ENCODE results near the gene FFAR3.

FFAR3 gene

DNA sequence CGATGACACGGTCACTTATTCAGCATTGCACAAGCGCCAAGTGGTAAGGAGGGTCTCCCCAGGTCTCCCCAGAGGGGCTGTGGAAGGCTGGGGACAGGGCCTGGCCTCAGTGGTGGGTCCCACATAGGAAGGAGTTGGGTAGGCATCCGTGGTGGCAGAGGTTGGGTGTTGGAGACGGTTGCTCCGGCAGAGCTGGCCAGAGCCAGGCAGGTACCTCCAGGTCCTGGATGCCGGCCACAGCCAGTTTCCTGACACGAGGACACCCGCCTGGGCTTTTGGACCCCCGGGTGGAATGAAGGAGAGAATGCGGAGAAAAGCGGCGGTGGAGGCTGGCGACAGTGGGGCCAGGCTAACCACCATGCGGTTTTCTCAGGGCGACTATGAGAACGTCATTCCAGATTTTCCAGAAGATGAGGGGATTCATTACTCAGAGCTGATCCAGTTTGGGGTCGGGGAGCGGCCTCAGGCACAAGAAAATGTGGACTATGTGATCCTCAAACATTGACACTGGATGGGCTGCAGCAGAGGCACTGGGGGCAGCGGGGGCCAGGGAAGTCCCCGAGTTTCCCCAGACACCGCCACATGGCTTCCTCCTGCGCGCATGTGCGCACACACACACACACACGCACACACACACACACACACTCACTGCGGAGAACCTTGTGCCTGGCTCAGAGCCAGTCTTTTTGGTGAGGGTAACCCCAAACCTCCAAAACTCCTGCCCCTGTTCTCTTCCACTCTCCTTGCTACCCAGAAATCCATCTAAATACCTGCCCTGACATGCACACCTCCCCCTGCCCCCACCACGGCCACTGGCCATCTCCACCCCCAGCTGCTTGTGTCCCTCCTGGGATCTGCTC, 11.8 kb upstream of the FFAR3 start:
- H3K9ac ChIP-seq (ENCODE audit: low read depth, low read length) = no peak overlapping the region
- no peaks in the 10 kb centered on the region for H3K9me3 ChIP-seq (ENCODE audit: control insufficient read depth, insufficient read depth, low read length)
- H3K27me3 ChIP-seq (ENCODE audit: control insufficient read depth, insufficient read depth, low read length) = no peaks in the 10 kb centered on the region
- H3K4me1 ChIP-seq (ENCODE audit: control insufficient read depth, insufficient read depth, low read length) = no peaks in the 10 kb centered on the region
- H3K36me3 ChIP-seq (ENCODE audit: control insufficient read depth, insufficient read depth, low read length) = no peaks in the 10 kb centered on the region
- H3K4me3 ChIP-seq (ENCODE audit: low read depth, low read length) = no peak overlapping the region

DNA sequence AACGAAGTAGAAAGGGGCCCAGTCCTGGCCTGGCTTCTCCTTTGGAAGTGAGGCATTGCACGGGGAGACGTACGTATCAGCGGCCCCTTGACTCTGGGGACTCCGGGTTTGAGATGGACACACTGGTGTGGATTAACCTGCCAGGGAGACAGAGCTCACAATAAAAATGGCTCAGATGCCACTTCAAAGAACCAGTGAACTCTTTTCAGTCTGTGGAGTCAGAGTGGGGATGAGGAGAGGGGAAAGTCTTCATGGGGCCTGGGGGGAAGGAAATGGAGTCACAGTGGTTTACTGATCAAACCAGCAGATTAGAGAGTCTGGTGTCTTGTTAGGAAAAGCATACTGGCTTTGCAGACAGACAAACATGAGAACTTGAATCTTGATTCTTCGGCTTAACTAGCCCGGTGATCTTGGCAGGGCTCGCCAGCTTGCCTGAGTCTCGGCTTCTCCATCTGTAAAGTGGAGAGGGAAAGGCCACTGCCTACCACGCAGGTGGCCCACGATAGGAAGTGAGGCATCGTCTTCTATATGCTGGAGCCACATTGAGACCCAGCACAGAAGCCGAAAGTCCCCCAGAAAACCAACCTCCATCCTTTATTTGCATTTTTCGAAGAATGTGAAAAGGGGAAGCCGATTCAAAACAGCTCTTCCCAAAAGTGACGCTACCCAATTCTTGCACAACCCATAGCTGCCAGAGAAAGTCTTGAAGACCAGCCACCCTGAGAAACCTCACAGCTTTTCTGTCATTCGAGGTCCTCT, 10.9 kb upstream of the FFAR3 start, which contains the start of gene FFAR1:
TSS of gene FFAR1 (plus strand) at position 732 of the 759 bp plus-strand sequence. CDS start 3,650 bp downstream, outside the sequence.
- no peaks in the 10 kb centered on the region for H3K4me1 ChIP-seq (ENCODE audit: control insufficient read depth, insufficient read depth, low read length)
- no peaks in the 10 kb centered on the region for H3K9me3 ChIP-seq (ENCODE audit: control insufficient read depth, insufficient read depth, low read length)
- H3K4me3 ChIP-seq (ENCODE audit: low read depth, low read length) = no peak within 1 kb of the TSS
- H3K36me3 ChIP-seq (ENCODE audit: control insufficient read depth, insufficient read depth, low read length) = no peaks in the 10 kb centered on the region
- H3K9ac ChIP-seq (ENCODE audit: low read depth, low read length) = peak within 1 kb of the TSS; percentile 26
- no peaks in the 10 kb centered on the region for H3K27me3 ChIP-seq (ENCODE audit: control insufficient read depth, insufficient read depth, low read length)

DNA sequence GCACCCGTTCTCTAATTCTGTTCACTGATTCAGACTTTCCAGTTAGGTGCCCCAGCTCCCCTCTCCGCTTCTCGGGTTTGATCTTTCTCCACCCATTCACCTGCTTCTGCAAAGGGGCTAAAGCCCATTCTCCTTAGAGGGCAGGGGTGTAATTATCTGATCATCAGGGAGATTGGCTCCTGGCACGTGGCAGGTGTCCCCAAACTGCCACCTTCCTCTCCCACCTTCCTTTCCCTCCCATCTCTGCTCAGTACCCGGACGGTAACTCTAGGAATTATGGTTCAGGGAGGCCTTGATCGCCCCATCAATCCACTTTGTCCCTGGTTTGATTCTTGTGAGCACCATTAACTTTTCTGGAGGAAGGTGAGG, 10.3 kb upstream of the FFAR3 start:
- no peaks in the 10 kb centered on the region for H3K27me3 ChIP-seq (ENCODE audit: control insufficient read depth, insufficient read depth, low read length)
- no peaks in the 10 kb centered on the region for H3K36me3 ChIP-seq (ENCODE audit: control insufficient read depth, insufficient read depth, low read length)
- no peak overlapping the region for H3K4me3 ChIP-seq (ENCODE audit: low read depth, low read length)
- H3K4me1 ChIP-seq (ENCODE audit: control insufficient read depth, insufficient read depth, low read length) = no peaks in the 10 kb centered on the region
- no peaks in the 10 kb centered on the region for H3K9me3 ChIP-seq (ENCODE audit: control insufficient read depth, insufficient read depth, low read length)
- H3K9ac ChIP-seq (ENCODE audit: low read depth, low read length) = no peak overlapping the region

DNA sequence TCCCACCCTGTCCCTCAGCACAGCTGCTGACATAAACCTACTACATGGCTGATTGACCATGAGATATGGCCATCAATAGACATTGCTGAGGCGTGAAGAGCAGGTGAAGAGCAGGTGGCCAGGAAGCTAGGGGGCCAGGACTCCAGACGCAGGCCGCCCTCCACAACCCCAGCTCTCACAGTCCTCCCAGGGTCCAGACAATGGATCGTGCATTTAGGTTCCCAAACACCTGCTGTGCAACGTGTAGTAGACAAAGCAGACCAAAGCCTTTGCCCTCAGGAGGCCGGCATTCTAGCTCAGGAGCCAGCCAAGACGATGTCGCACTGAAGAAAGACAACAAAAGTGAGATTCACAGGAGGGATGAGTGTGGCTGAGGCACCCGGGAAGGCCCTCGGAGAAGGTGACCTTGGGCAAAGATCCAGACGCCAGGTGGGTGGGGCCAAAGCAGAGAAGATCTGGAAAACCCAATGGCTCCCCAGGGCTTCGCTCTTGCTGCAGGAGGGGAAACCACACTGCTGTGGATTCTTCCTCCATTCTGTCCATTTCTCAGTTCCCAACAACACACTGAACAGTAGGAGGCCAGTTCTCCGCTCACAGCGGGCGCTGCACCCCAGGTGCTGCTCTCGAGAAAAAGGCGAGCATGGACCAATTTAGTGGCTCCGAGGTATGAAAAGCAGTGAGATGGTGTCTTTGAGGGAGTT, 9.2 kb upstream of the FFAR3 start:
- Histone ChIP-seq H3K9me3 (ENCODE audit: control insufficient read depth, insufficient read depth, low read length) (no peaks in the 10 kb centered on the region), H3K4me1 (ENCODE audit: control insufficient read depth, insufficient read depth, low read length) (no peaks in the 10 kb centered on the region), H3K27me3 (ENCODE audit: control insufficient read depth, insufficient read depth, low read length) (no peaks in the 10 kb centered on the region), H3K9ac (ENCODE audit: low read depth, low read length) (no peak overlapping the region), H3K36me3 (ENCODE audit: control insufficient read depth, insufficient read depth, low read length) (no peaks in the 10 kb centered on the region), H3K4me3 (ENCODE audit: low read depth, low read length) (no peak overlapping the region)

DNA sequence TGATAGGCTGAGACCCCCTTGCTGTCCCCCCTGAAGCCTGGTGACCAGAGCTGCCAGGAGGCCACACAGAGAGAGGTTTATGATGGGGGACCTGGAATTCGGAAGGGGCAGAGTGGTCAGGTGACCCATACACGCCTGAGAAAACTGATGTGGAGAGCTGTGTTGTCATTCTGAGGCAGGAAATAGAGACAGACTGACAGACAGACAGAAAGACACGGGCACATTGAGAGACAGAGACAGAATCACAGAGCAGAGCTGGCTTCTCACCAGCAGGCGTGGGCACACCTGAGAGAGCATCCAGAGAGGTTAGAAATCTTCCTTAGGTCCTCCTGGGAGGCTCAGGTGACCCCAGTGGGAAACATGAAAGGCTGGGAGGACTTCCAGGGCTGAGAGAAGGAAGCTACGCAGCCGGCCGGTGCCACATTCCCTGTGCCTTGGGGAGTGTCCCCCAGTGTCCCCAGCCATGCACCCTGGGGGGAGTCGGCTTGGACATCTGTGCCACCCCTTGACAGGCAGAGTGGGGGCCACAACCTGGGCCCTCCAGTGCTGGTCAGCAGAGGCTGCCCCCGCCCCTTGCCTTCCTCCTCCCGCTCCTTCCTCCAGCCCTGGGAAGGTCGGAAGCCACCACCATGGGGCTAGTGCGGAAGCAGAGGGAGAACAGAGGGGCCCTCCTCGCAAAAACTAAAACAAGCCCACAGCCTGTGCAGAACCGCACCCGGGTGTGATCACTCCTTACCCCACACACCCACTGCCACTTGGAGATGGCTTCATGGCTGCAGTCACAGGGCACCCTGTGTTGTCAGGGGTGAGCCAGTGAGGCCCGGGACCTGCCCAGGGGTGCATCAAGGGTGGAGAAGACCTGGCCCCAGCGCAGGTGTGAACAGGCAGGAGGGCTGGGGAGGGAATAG, 8.4 kb upstream of the FFAR3 start:
- Histone ChIP-seq H3K9ac (ENCODE audit: low read depth, low read length) (no peak overlapping the region), H3K9me3 (ENCODE audit: control insufficient read depth, insufficient read depth, low read length) (no peaks in the 10 kb centered on the region), H3K4me3 (ENCODE audit: low read depth, low read length) (no peak overlapping the region), H3K4me1 (ENCODE audit: control insufficient read depth, insufficient read depth, low read length) (no peaks in the 10 kb centered on the region), H3K27me3 (ENCODE audit: control insufficient read depth, insufficient read depth, low read length) (no peaks in the 10 kb centered on the region), H3K36me3 (ENCODE audit: control insufficient read depth, insufficient read depth, low read length) (no peaks in the 10 kb centered on the region)

DNA sequence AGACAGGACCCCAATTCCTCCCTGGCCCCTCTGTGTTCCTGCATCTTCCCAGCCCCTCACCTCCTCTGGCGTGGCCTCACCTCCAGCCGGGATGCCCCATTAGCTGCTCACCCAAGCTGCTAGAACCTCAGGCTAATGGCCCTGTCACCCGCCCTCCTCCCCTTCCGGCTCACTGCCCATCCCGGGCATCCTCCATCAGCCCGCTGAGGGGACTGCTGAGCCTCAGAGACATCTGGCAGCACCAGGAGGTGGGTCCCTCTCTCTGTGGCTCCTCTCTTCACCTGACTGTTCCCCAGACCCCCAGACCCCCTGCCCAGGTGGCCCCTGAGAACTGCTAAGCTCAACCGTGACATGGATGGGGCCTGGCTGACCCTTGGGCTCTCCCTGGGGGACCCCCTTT, 7.7 kb upstream of the FFAR3 start:
- H3K9me3 ChIP-seq (ENCODE audit: control insufficient read depth, insufficient read depth, low read length) = no peaks in the 10 kb centered on the region
- no peaks in the 10 kb centered on the region for H3K4me1 ChIP-seq (ENCODE audit: control insufficient read depth, insufficient read depth, low read length)
- no peak overlapping the region for H3K9ac ChIP-seq (ENCODE audit: low read depth, low read length)
- H3K4me3 ChIP-seq (ENCODE audit: low read depth, low read length) = no peak overlapping the region
- no peaks in the 10 kb centered on the region for H3K27me3 ChIP-seq (ENCODE audit: control insufficient read depth, insufficient read depth, low read length)
- H3K36me3 ChIP-seq (ENCODE audit: control insufficient read depth, insufficient read depth, low read length) = no peaks in the 10 kb centered on the region

DNA sequence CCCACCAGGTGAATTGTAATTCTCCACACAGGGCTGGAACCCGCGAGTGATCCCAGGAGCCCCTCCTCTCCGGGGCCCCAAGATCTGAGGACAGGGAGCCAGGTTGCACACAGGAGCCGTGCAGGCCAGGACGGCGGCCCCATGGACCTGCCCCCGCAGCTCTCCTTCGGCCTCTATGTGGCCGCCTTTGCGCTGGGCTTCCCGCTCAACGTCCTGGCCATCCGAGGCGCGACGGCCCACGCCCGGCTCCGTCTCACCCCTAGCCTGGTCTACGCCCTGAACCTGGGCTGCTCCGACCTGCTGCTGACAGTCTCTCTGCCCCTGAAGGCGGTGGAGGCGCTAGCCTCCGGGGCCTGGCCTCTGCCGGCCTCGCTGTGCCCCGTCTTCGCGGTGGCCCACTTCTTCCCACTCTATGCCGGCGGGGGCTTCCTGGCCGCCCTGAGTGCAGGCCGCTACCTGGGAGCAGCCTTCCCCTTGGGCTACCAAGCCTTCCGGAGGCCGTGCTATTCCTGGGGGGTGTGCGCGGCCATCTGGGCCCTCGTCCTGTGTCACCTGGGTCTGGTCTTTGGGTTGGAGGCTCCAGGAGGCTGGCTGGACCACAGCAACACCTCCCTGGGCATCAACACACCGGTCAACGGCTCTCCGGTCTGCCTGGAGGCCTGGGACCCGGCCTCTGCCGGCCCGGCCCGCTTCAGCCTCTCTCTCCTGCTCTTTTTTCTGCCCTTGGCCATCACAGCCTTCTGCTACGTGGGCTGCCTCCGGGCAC, 6.7 kb upstream of the FFAR3 start:
- no peaks in the 10 kb centered on the region for H3K9me3 ChIP-seq (ENCODE audit: control insufficient read depth, insufficient read depth, low read length)
- H3K4me3 ChIP-seq (ENCODE audit: low read depth, low read length) = no peak overlapping the region
- H3K27me3 ChIP-seq (ENCODE audit: control insufficient read depth, insufficient read depth, low read length) = no peaks in the 10 kb centered on the region
- H3K4me1 ChIP-seq (ENCODE audit: control insufficient read depth, insufficient read depth, low read length) = no peaks in the 10 kb centered on the region
- H3K9ac ChIP-seq (ENCODE audit: low read depth, low read length) = no peak overlapping the region
- no peaks in the 10 kb centered on the region for H3K36me3 ChIP-seq (ENCODE audit: control insufficient read depth, insufficient read depth, low read length)

DNA sequence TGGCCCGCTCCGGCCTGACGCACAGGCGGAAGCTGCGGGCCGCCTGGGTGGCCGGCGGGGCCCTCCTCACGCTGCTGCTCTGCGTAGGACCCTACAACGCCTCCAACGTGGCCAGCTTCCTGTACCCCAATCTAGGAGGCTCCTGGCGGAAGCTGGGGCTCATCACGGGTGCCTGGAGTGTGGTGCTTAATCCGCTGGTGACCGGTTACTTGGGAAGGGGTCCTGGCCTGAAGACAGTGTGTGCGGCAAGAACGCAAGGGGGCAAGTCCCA, 6.1 kb upstream of the FFAR3 start:
- Histone ChIP-seq H3K4me3 (ENCODE audit: low read depth, low read length) (no peak overlapping the region), H3K9ac (ENCODE audit: low read depth, low read length) (no peak overlapping the region), H3K9me3 (ENCODE audit: control insufficient read depth, insufficient read depth, low read length) (no peaks in the 10 kb centered on the region), H3K4me1 (ENCODE audit: control insufficient read depth, insufficient read depth, low read length) (no peaks in the 10 kb centered on the region), H3K36me3 (ENCODE audit: control insufficient read depth, insufficient read depth, low read length) (no peaks in the 10 kb centered on the region), H3K27me3 (ENCODE audit: control insufficient read depth, insufficient read depth, low read length) (no peaks in the 10 kb centered on the region)

DNA sequence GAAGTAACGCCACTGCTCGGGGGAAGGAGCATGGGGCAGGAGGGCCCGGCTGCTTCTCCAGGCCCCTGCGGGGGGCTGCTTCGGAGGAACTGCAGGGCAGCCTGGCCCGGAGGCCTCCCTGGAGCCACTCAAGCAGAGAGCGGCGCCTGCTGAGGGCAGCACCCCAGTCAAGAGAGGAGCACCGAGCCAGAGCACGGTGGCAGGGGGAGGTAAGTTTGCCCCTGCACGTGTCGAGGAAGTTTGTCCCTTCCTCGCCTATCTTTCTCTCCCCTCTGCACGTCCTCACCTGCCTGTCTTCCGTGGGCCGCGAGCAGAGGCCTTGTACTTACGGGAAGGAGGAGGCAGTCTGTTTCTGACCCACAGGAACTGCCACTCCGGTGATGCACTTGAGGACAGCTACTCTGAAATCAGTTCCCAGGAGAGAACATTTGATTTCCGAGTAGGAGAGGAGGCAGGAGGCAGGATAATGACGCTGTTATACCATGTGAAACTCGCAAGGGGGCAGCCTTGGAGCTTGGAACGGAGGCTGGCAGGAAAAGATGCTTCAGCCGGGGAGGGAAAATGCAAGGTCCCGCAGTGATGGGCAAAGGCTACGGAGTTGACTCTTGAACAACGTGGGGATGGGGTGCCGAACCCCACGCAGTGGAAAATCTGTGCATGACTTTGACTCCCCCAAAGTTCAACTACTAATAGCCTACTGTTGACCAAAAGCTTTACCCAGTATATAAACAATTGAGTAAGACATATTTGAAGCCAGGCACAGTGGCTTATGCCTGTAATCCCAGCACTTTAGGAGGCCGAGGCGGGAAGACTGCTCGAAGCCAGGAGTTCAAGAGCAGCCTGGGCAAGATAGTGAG, 5.6 kb upstream of the FFAR3 start:
- Histone ChIP-seq H3K9ac (ENCODE audit: low read depth, low read length) (no peak overlapping the region), H3K4me1 (ENCODE audit: control insufficient read depth, insufficient read depth, low read length) (no peaks in the 10 kb centered on the region), H3K4me3 (ENCODE audit: low read depth, low read length) (no peak overlapping the region)

DNA sequence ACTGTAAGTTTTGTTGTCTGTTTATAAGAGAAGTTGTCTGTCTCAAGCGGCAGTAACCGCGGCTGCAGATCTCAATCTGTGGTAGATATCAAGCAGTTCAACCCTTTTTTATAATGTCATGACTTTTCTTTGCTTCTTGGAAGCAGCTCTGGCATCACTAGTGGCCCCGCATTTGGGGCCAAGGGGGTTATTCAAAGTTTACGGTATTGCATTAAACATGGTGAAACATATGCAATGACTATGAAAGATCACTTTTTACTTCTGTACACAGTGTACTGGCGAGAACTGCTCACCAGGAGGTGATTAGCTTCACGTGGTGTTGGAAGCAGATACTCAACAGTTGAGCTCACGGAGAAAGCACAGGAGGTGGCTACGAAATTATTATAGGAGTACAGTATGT, 4.6 kb upstream of the FFAR3 start:
- Histone ChIP-seq H3K36me3 (ENCODE audit: control insufficient read depth, insufficient read depth, low read length) (no peaks in the 10 kb centered on the region), H3K4me1 (ENCODE audit: control insufficient read depth, insufficient read depth, low read length) (no peaks in the 10 kb centered on the region), H3K27me3 (ENCODE audit: control insufficient read depth, insufficient read depth, low read length) (no peaks in the 10 kb centered on the region), H3K4me3 (ENCODE audit: low read depth, low read length) (no peak overlapping the region), H3K9ac (ENCODE audit: low read depth, low read length) (no peak overlapping the region), H3K9me3 (ENCODE audit: control insufficient read depth, insufficient read depth, low read length) (no peaks in the 10 kb centered on the region)

More for the DNA sequence above, 5.6 kb upstream of the FFAR3 start:
- no peaks in the 10 kb centered on the region for H3K36me3 ChIP-seq (ENCODE audit: control insufficient read depth, insufficient read depth, low read length)
- no peaks in the 10 kb centered on the region for H3K9me3 ChIP-seq (ENCODE audit: control insufficient read depth, insufficient read depth, low read length)
- H3K27me3 ChIP-seq (ENCODE audit: control insufficient read depth, insufficient read depth, low read length) = no peaks in the 10 kb centered on the region
